Fibroblast of villous mesenchyme (primary cell): ENCODE results near the gene RMRP. TPM values are rescaled to one million over a fixed set of nuclear protein-coding genes. Genes with fewer than 3 reads are reported as not detected.

Experiments
- DNase-seq: peaks from one replicate; pipeline ENCODE4 v3.0.0-alpha.2; 2010; ENCODE audit warnings: low read depth
- H3K4me3 ChIP-seq: 2 replicates; pipeline ENCODE4 v1.5.1; 2011; ENCODE audit warnings: low read depth, mild to moderate bottlenecking, low read length
- CTCF ChIP-seq: IDR thresholded peaks from 2 replicates; pipeline ENCODE4 v1.5.1; 2012; ENCODE audit warnings: low read depth, mild to moderate bottlenecking, low read length; ENCODE audit not compliant: insufficient read depth
- total RNA-seq: library from RNA; depleted of rRNA; stranded (reverse); fragments of >200 nt; gene quantifications from 2 replicates; pipeline ENCODE4 v1.2.3, GENCODE V29; 2012

The RMRP gene
- total RNA-seq, 1 donor = 103,191 TPM

GRCh38 chr9:35629597-35629996 lies 28.2 kb downstream of the RMRP start:
- no peak overlapping the region for H3K4me3 ChIP-seq
- TF ChIP-seq CTCF = no peak
- DNase-seq = no peak

- no peak overlapping the region for H3K4me3 ChIP-seq
- DNase-seq = no peak
- no peak for TF ChIP-seq CTCF
Measured at GRCh38 chr9:35628389-35628991, 29.3 kb downstream of the RMRP start.

- no peak for DNase-seq
- H3K4me3 ChIP-seq = no peak overlapping the region
- TF ChIP-seq CTCF = no peak
Measured at GRCh38 chr9:35627575-35627974, 30.2 kb downstream of the RMRP start.

DNA sequence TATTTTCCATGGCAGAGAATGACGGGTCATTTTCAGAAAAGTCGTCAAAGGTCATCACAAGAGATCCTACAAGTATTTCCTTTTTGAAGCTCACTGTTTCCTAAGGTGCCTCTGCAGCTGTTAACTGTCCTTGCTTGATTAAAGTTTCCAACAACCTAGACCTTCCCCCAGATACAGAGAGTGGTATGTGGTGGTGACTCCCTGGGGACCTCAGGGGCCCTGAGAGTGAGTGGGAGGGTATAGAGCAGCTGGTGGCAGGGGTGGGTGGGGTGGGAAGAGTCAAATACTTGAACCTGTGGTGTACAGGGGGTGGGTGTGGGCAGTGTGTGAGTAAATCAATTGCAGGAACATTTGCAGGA lies 38.0 kb downstream of the RMRP start:
- no peak overlapping the region for H3K4me3 ChIP-seq
- TF ChIP-seq CTCF = no peak
- DNase-seq = no peak

GRCh38 chr9:35618854-35619799 lies 38.7 kb downstream of the RMRP start:
- no peak overlapping the region for H3K4me3 ChIP-seq
- DNase-seq = peak; percentile 20
- TF ChIP-seq CTCF = no peak

- peak within 1 kb of the TSS; percentile 37 for H3K4me3 ChIP-seq
- no peak for DNase-seq
- no peak for TF ChIP-seq CTCF
Measured at GRCh38 chr9:35618325-35618727, 39.5 kb downstream of the RMRP start, which contains the start of gene CD72. Gene CD72, minus strand, starts transcription at chr9:35618413. Its CDS starts 110 bp downstream, at chr9:35618303.
